HepG2 (cell line): Measurements from ENCODE around the gene CAPZA1. TPM values are rescaled to one million over a fixed set of nuclear protein-coding genes. Genes with fewer than 3 reads are reported as not detected.

Source experiments
- ATAC-seq: fragments of 200-7000 bp; cut with Tn5 transposase; 3 replicates; pipeline ENCODE4 v1.9.1; 2020; ENCODE audit warnings: mild to moderate bottlenecking, moderate library complexity
- BruUV-seq: library from RNA; stranded (reverse); fragments of 400-500 nt; replicated peaks from 2 replicates; lab custom pipeline; 2021; lab: Mats Ljungman, UMichigan
- CTCF ChIA-PET: fragments of 300-600 bp; formaldehyde crosslinking; extraction: SDS; loops from one replicate; lab custom pipeline; 2021; ENCODE audit warnings: low total read pairs, inconsistent platforms, low intra/inter-chr PET ratio; lab: Yijun Ruan, JAX
- POLR2A ChIA-PET: fragments of 350-600 bp; sonication (Branson Sonifier 250); formaldehyde crosslinking; loops from one replicate; lab custom pipeline; 2020; ENCODE audit warnings: antibody characterized with exemption, inconsistent platforms; lab: Yijun Ruan, JAX
- DNase-seq: peaks from one replicate; pipeline ENCODE4 v3.0.0-alpha.2; 2015; ENCODE audit warnings: low spot score
- FAIRE-seq: peaks from 3 replicates; lab custom pipeline; 2011; peaks lifted over from hg19 to GRCh38; lab: Jason Lieb, UNC
- H2AFZ ChIP-seq: one replicate; pipeline ENCODE4 v1.6.1; 2011; ENCODE audit warnings: low read length, inconsistent platforms
- H3K27ac ChIP-seq: fragments of 300-600 bp; 3 replicates; pipeline ENCODE4 v1.8.0; 2011; ENCODE audit warnings: mixed run types, mild to moderate bottlenecking, mixed read lengths, low read length, inconsistent platforms; ENCODE audit not compliant: insufficient read depth; ENCODE audit errors: extremely low read length
- H3K27me3 ChIP-seq, 2 experiments: fragments of 200-600 bp in 1 of 2; 2 replicates in 1 of 2; 3 replicates in 1 of 2; pipeline versions ENCODE4 v1.6.0 to v1.8.0; 2011; ENCODE audit warnings: low read length in 2 of 2, mild to moderate bottlenecking in 2 of 2, moderate library complexity in 2 of 2, inconsistent platforms in 1 of 2; ENCODE audit not compliant: insufficient read depth in 2 of 2, control insufficient read depth in 1 of 2
- H3K36me3 ChIP-seq, 2 experiments: fragments of 200-600 bp in 1 of 2; replicated peaks in 1 of 2; 2 replicates in 1 of 2; 3 replicates in 1 of 2; pipeline versions ENCODE4 v1.5.1 to v1.8.0; 2011; ENCODE audit warnings: low read length in 2 of 2, inconsistent platforms in 1 of 2; ENCODE audit not compliant: insufficient read depth in 2 of 2, control insufficient read depth in 1 of 2
- H3K4me1 ChIP-seq: 2 replicates; pipeline ENCODE4 v1.5.1; 2012; ENCODE audit warnings: low read length, inconsistent platforms; ENCODE audit not compliant: insufficient read depth
- H3K4me2 ChIP-seq: 2 replicates; pipeline ENCODE4 v1.6.0; 2011; ENCODE audit warnings: low read depth, low read length, inconsistent platforms
- H3K4me3 ChIP-seq, 3 experiments: fragments of 200-600 bp in 1 of 3; sonication (generic), shearing (Covaris generic) in 1 of 3; replicated peaks in 1 of 3; 2 replicates each; pipeline ENCODE4 v1.5.1; 2011 to 2016; ENCODE audit warnings: low read length in 3 of 3, inconsistent platforms in 2 of 3, low read depth in 2 of 3, mild to moderate bottlenecking in 2 of 3, control low read depth in 1 of 3, mixed read lengths in 1 of 3; ENCODE audit not compliant: insufficient read depth in 1 of 3
- H3K79me2 ChIP-seq: one replicate; pipeline ENCODE4 v1.6.1; 2011; ENCODE audit warnings: low read length, inconsistent platforms; ENCODE audit not compliant: insufficient read depth
- H3K9ac ChIP-seq: 2 replicates; pipeline ENCODE4 v1.6.0; 2011; ENCODE audit warnings: mild to moderate bottlenecking, low read depth, low read length, inconsistent platforms; ENCODE audit not compliant: insufficient read depth
- H3K9me3 ChIP-seq: 2 replicates; pipeline ENCODE4 v1.5.1; 2012; ENCODE audit warnings: mild to moderate bottlenecking, low read length
- H4K20me1 ChIP-seq: 2 replicates; pipeline ENCODE4 v1.6.0; 2011; ENCODE audit warnings: inconsistent platforms, mild to moderate bottlenecking, low read length, moderate library complexity; ENCODE audit not compliant: insufficient read depth
- ARNT2 ChIP-seq: sonication (generic); formaldehyde crosslinking; IDR thresholded peaks from 2 replicates; pipeline ENCODE4 v1.8.0; 2022; ENCODE audit warnings: mild to moderate bottlenecking, low read depth, missing genetic modification reagents, moderate library complexity
- CBFB ChIP-seq: sonication (generic); formaldehyde crosslinking; IDR thresholded peaks from 2 replicates; pipeline ENCODE4 v1.4.0; 2020; ENCODE audit warnings: missing genetic modification reagents
- CBX2 ChIP-seq, 2 experiments: fragments of 200-600 bp in 1 of 2; sonication (generic); formaldehyde crosslinking in 1 of 2; IDR thresholded peaks; 2 replicates each; pipeline versions ENCODE4 v1.7.0 to v1.8.1; 2018 to 2022; ENCODE audit warnings: low read depth in 2 of 2, low read length in 1 of 2, mild to moderate bottlenecking in 1 of 2, missing genetic modification reagents in 1 of 2
- CC2D1A ChIP-seq: sonication (generic); formaldehyde crosslinking; IDR thresholded peaks from 2 replicates; pipeline ENCODE4 v1.8.1; 2023; ENCODE audit warnings: mild to moderate bottlenecking, missing genetic modification reagents
- GMEB1 ChIP-seq: sonication (generic); formaldehyde crosslinking; IDR thresholded peaks from 2 replicates; pipeline ENCODE4 v1.5.1; 2020; ENCODE audit warnings: missing genetic modification reagents, mild to moderate bottlenecking, borderline replicate concordance
- MEIS2 ChIP-seq: sonication (generic); formaldehyde crosslinking; IDR thresholded peaks from 2 replicates; pipeline ENCODE4 v1.9.0; 2021; ENCODE audit warnings: mild to moderate bottlenecking, missing genetic modification reagents
- RBM22 ChIP-seq: fragments of 200-400 bp; formaldehyde crosslinking; optimal IDR thresholded peaks from 2 replicates; pipeline ENCODE3; 2017; ENCODE audit warnings: mild to moderate bottlenecking, low read length, moderate library complexity
- SALL1 ChIP-seq: sonication (generic); formaldehyde crosslinking; IDR thresholded peaks from 2 replicates; pipeline ENCODE4 v1.8.0; 2022; ENCODE audit warnings: mild to moderate bottlenecking, missing genetic modification reagents
- TEF ChIP-seq: sonication (generic); formaldehyde crosslinking; IDR thresholded peaks from 2 replicates; pipeline ENCODE4 v1.5.0; 2020; ENCODE audit warnings: missing genetic modification reagents
- TRIM24 ChIP-seq: sonication (generic); formaldehyde crosslinking; IDR thresholded peaks from 2 replicates; pipeline ENCODE4 v1.8.0; 2022; ENCODE audit warnings: mild to moderate bottlenecking, missing genetic modification reagents
- ZFP90 ChIP-seq: sonication (generic); formaldehyde crosslinking; IDR thresholded peaks from 2 replicates; pipeline ENCODE4 v1.8.0; 2022; ENCODE audit warnings: missing genetic modification reagents, mild to moderate bottlenecking, inconsistent platforms, borderline replicate concordance
- ZFYVE20 ChIP-seq: sonication (generic); formaldehyde crosslinking; IDR thresholded peaks from 2 replicates; pipeline ENCODE4 v1.8.0; 2023; ENCODE audit warnings: low read depth, mild to moderate bottlenecking, moderate library complexity, missing genetic modification reagents, borderline replicate concordance
- ZNF121 ChIP-seq: sonication (generic); formaldehyde crosslinking; IDR thresholded peaks from 2 replicates; pipeline ENCODE4 v1.5.0; 2020; ENCODE audit warnings: mild to moderate bottlenecking, missing genetic modification reagents
- ZNF460 ChIP-seq: sonication (generic); formaldehyde crosslinking; IDR thresholded peaks from 2 replicates; pipeline ENCODE4 v1.5.1; 2020; ENCODE audit warnings: missing genetic modification reagents, mild to moderate bottlenecking, borderline replicate concordance
- ZNF772 ChIP-seq: sonication (generic); formaldehyde crosslinking; IDR thresholded peaks from 2 replicates; pipeline ENCODE4 v1.5.0; 2020; ENCODE audit warnings: mild to moderate bottlenecking, missing genetic modification reagents
- ZZZ3 ChIP-seq: sonication (generic); formaldehyde crosslinking; IDR thresholded peaks from 2 replicates; pipeline ENCODE4 v1.4.0; 2020; ENCODE audit warnings: missing genetic modification reagents, mild to moderate bottlenecking, borderline replicate concordance
- WGBS: methylation state at CpG from one replicate; pipeline ENCODE4 v1.1.6; 2017; ENCODE audit warnings: low lambda C conversion rate; 5-methylcytosine and 5-hydroxymethylcytosine counted together
- in situ Hi-C: cut with HindIII; loops from 2 replicates; pipeline ENCODE4 v1.10.0; 2017; ENCODE audit warnings: low pct_unique_long_range_greater_than_20kb; ENCODE audit not compliant: extremely low pct_ligation_motif_present
- intact Hi-C: fragments of 100-400 bp; cut with micrococcal nuclease; formaldehyde crosslinking; loops from one replicate; pipeline ENCODE4 v1.10.0; 2022; ENCODE audit not compliant: unreplicated experiment
- polyA plus RNA-seq, 8 experiments: library from polyadenylated mRNA; depleted of rRNA in 3 of 8; stranded (reverse) in 7 of 8; unstranded in 1 of 8; fragments of >200 nt; fragmentation: Illumina TruSeq in 4 of 8; extraction: Trizol in 4 of 8; gene quantifications; 2 replicates each; pipeline versions ENCODE4 v1.2.1 to v1.2.3, GENCODE V29; 2011 to 2016; ENCODE audit warnings: low read depth in 4 of 8, missing spikeins in 1 of 8, mixed read lengths in 1 of 8; ENCODE audit not compliant: insufficient read depth in 1 of 8
- total RNA-seq, 5 experiments: library from RNA; depleted of rRNA; stranded (reverse); fragments of >200 nt; fragmentation: Illumina TruSeq; extraction: Trizol; gene quantifications; 2 replicates each; pipeline ENCODE4 v1.2.3, GENCODE V29; 2016; ENCODE audit warnings: low read depth in 1 of 5
- TF ChIP-seq, protein P1 (sequence below): sonication (generic); formaldehyde crosslinking; IDR thresholded peaks from 2 replicates; pipeline ENCODE4 v1.4.0; 2020; ENCODE audit warnings: missing genetic modification reagents
- TF ChIP-seq, protein P2 (sequence below): sonication (generic); formaldehyde crosslinking; IDR thresholded peaks from 2 replicates; pipeline ENCODE4 v1.4.0; 2020; ENCODE audit warnings: missing genetic modification reagents, borderline replicate concordance

Gene CAPZA1
- total and polyA plus RNA-seq, 2 of the 13 experiments (the other 11 are each of a cell fraction or from before 2014, with no cell fraction given) = 67.0 to 117 TPM

DNA sequence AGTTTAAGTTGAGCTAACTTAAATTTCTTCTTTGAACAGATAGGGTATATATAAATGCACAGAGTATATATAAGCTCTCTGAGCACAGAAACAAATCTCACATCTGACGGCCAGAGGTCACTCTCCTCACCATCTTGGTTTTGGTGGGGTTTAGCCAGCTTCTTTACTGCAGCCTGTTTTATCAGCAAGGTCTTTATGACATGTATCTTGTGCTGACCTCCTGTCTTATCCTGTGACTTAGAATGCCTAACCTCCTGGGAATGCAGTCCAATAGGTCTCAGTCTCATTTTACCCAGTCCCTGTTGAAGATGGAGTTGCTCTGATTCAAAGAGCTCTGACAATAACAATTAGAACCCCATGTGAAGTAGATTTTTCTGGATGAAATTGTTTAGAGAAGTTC is 53.2 kb downstream of the CAPZA1 start:
- Histone ChIP-seq H3K27me3 (no peaks in the 10 kb centered on the region; a peak in 1 of 5 replicates), H3K27ac (no peak overlapping the region), H3K9me3 (no peaks in the 10 kb centered on the region), H3K4me3 (no peak overlapping the region), H3K9ac (no peak overlapping the region), H2AFZ (no peak overlapping the region), H3K79me2 (peaks cover 29% of the 10 kb centered on the region), H3K36me3 (peaks cover 3 to 26% of the 10 kb centered on the region in 2 experiments; a peak in 4 of 5 replicates), H3K4me2 (no peak overlapping the region), H3K4me1 (peaks cover 35% of the 10 kb centered on the region), H4K20me1 (no peaks in the 10 kb centered on the region)
- intact Hi-C loops = no loop called here
- FAIRE-seq (no peak), DNase-seq (no peak), ATAC-seq (no peak)
- ChIA-PET CTCF (interaction anchor here (3.7 kb wide), 1 partner anchor 34 kb away, joined by 17 read pairs; the partner anchor contains the start of gene RHOC), POLR2A (interaction anchor here (0.8 to 5.5 kb wide), 4 partner anchors 11 to 47 kb away, joined by 5 to 251 read pairs (median 6); no protein-coding TSS in a partner anchor)
- BruUV-seq = no TSS peak
- WGBS = 100% methylated on average over 1 of the region's 1 CpG
- in situ Hi-C loops = loop anchor here (5.0 kb wide), 1 partner anchor 34 kb away; the partner anchor contains the start of gene RHOC
- TF ChIP-seq, protein P1, sequence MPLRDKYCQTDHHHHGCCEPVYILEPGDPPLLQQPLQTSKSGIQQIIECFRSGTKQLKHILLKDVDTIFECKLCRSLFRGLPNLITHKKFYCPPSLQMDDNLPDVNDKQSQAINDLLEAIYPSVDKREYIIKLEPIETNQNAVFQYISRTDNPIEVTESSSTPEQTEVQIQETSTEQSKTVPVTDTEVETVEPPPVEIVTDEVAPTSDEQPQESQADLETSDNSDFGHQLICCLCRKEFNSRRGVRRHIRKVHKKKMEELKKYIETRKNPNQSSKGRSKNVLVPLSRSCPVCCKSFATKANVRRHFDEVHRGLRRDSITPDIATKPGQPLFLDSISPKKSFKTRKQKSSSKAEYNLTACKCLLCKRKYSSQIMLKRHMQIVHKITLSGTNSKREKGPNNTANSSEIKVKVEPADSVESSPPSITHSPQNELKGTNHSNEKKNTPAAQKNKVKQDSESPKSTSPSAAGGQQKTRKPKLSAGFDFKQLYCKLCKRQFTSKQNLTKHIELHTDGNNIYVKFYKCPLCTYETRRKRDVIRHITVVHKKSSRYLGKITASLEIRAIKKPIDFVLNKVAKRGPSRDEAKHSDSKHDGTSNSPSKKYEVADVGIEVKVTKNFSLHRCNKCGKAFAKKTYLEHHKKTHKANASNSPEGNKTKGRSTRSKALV (CRISPR knock-in tag) = no peak
- no peak for TF ChIP-seq RBM22
- no peak for TF ChIP-seq CC2D1A (CRISPR knock-in tag)
- TF ChIP-seq ZFP90 = no peak
- no peak for TF ChIP-seq MEIS2 (CRISPR knock-in tag)
- TF ChIP-seq CBFB = no peak
- TF ChIP-seq GMEB1 (CRISPR knock-in tag) = no peak
- TF ChIP-seq TRIM24 (CRISPR knock-in tag) = no peak
- no peak for TF ChIP-seq CBX2 (IDR thresholded peaks at IDR 0.05; ENCODE audit: low read depth, low read length)
- TF ChIP-seq CBX2 (CRISPR knock-in tag; IDR thresholded peaks at IDR 0.05; ENCODE audit: low read depth) = no peak
- TF ChIP-seq, protein P2, sequence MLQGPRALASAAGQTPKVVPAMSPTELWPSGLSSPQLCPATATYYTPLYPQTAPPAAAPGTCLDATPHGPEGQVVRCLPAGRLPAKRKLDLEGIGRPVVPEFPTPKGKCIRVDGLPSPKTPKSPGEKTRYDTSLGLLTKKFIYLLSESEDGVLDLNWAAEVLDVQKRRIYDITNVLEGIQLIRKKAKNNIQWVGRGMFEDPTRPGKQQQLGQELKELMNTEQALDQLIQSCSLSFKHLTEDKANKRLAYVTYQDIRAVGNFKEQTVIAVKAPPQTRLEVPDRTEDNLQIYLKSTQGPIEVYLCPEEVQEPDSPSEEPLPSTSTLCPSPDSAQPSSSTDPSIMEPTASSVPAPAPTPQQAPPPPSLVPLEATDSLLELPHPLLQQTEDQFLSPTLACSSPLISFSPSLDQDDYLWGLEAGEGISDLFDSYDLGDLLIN = no peak
- no peak for TF ChIP-seq SALL1
- TF ChIP-seq ZFYVE20 (CRISPR knock-in tag) = no peak
- TF ChIP-seq ZNF772 = no peak
- TF ChIP-seq ZZZ3 (CRISPR knock-in tag) = no peak
- TF ChIP-seq ZNF121 (CRISPR knock-in tag) = no peak
- TF ChIP-seq TEF (CRISPR knock-in tag) = no peak
- no peak for TF ChIP-seq ARNT2 (CRISPR knock-in tag)
- no peak for TF ChIP-seq ZNF460 (CRISPR knock-in tag)
